ENCODE data around the gene SPATS2. TPM values are rescaled to one million over a fixed set of nuclear protein-coding genes. Genes with fewer than 3 reads are reported as not detected.
"Not testable (repeated sequence)": the region's sequence is repeated elsewhere in the genome, so short reads cannot be mapped to it uniquely, and the experiment has no call there.

SPATS2 gene
- total RNA-seq, 1 donor from 2014 or later = 43.9 TPM

DNA sequence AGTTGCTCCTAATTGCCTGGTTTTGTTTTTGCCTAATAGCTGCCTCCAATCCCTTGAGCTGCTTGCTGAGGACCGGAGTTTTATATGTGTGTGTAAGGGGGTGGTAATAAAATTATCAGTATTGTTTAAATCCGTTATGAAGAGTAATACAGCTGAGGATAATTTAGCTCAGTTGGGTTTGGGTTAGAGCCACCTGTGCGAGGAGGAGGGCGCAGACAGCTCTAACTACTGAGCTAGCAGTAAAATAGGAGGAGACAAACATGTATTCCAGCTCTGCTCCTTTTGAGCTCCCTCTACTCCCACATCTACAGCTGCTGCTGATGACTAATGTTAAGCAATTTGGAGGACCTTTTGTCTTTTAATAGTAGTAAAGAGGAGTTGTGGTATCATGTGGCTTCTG lies 61.5 kb downstream of the SPATS2 start:
- TF ChIP-seq, protein P1, sequence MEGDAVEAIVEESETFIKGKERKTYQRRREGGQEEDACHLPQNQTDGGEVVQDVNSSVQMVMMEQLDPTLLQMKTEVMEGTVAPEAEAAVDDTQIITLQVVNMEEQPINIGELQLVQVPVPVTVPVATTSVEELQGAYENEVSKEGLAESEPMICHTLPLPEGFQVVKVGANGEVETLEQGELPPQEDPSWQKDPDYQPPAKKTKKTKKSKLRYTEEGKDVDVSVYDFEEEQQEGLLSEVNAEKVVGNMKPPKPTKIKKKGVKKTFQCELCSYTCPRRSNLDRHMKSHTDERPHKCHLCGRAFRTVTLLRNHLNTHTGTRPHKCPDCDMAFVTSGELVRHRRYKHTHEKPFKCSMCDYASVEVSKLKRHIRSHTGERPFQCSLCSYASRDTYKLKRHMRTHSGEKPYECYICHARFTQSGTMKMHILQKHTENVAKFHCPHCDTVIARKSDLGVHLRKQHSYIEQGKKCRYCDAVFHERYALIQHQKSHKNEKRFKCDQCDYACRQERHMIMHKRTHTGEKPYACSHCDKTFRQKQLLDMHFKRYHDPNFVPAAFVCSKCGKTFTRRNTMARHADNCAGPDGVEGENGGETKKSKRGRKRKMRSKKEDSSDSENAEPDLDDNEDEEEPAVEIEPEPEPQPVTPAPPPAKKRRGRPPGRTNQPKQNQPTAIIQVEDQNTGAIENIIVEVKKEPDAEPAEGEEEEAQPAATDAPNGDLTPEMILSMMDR (IDR thresholded peaks at IDR 0.05; ENCODE audit: partially characterized antibody, unreplicated experiment) = no peak
- H3K9me3 Mint-ChIP-seq (ENCODE audit: unreplicated experiment) = no peaks in the 10 kb centered on the region
- no peak overlapping the region for H3K4me3 Mint-ChIP-seq (ENCODE audit: unreplicated experiment)
- DNase-seq = no peak
- H3K36me3 Mint-ChIP-seq (ENCODE audit: unreplicated experiment) = peaks cover 4% of the 10 kb centered on the region
- H3K27me3 Mint-ChIP-seq (ENCODE audit: unreplicated experiment) = peaks cover 3% of the 10 kb centered on the region
- H3K27ac Mint-ChIP-seq (ENCODE audit: unreplicated experiment) = no peak overlapping the region
- H3K4me1 Mint-ChIP-seq (ENCODE audit: low read depth, unreplicated experiment) = no peaks in the 10 kb centered on the region

- Mint-ChIP-seq H3K36me3 (ENCODE audit: unreplicated experiment) (peaks cover 4% of the 10 kb centered on the region), H3K4me1 (ENCODE audit: low read depth, unreplicated experiment) (no peaks in the 10 kb centered on the region), H3K4me3 (ENCODE audit: unreplicated experiment) (no peak overlapping the region), H3K27ac (ENCODE audit: unreplicated experiment) (no peak overlapping the region), H3K27me3 (ENCODE audit: unreplicated experiment) (no peaks in the 10 kb centered on the region), H3K9me3 (ENCODE audit: unreplicated experiment) (no peaks in the 10 kb centered on the region)
- TF ChIP-seq, protein P1 (IDR thresholded peaks at IDR 0.05; ENCODE audit: partially characterized antibody, unreplicated experiment) = no peak
- no peak for DNase-seq
These were observed 65.4 kb downstream of the SPATS2 start for GRCh38 chr12:49432616-49433015.

DNA sequence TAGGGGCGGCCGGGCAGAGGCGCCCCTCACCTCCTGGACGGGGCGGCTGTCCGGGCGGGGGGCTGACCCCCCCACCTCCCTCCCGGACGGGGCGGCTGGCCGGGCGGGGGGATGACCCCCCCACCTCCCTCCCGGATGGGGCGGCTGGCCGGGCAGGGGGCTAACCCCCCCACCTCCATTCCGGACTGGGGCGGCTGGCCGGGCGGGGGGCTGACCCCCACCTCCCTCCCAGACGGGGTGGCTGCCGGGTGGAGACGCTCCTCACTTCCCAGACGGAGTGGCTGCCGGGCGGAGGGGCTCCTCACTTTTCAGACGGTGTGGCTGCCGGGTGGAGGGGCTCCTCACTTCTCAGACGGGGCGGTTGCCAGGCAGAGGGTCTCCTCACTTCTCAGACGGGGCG lies 69.5 kb downstream of the SPATS2 start:
- not testable (repeated sequence) for H3K4me3 Mint-ChIP-seq (ENCODE audit: unreplicated experiment); H3K9me3 Mint-ChIP-seq (ENCODE audit: unreplicated experiment); H3K27me3 Mint-ChIP-seq (ENCODE audit: unreplicated experiment); H3K36me3 Mint-ChIP-seq (ENCODE audit: unreplicated experiment); DNase-seq; H3K27ac Mint-ChIP-seq (ENCODE audit: unreplicated experiment); H3K4me1 Mint-ChIP-seq (ENCODE audit: low read depth, unreplicated experiment)

GRCh38 chr12:49439042-49439441 lies 71.8 kb downstream of the SPATS2 start:
- Mint-ChIP-seq H3K9me3 (ENCODE audit: unreplicated experiment) (no peaks in the 10 kb centered on the region), H3K27me3 (ENCODE audit: unreplicated experiment) (peaks cover 1% of the 10 kb centered on the region), H3K4me3 (ENCODE audit: unreplicated experiment) (no peak overlapping the region), H3K36me3 (ENCODE audit: unreplicated experiment) (peaks cover 4% of the 10 kb centered on the region), H3K27ac (ENCODE audit: unreplicated experiment) (no peak overlapping the region), H3K4me1 (ENCODE audit: low read depth, unreplicated experiment) (no peaks in the 10 kb centered on the region)
- TF ChIP-seq, protein P1 (IDR thresholded peaks at IDR 0.05; ENCODE audit: partially characterized antibody, unreplicated experiment) = no peak
- no peak for DNase-seq

- H3K4me3 Mint-ChIP-seq (ENCODE audit: unreplicated experiment) = no peak overlapping the region
- H3K9me3 Mint-ChIP-seq (ENCODE audit: unreplicated experiment) = no peaks in the 10 kb centered on the region
- H3K36me3 Mint-ChIP-seq (ENCODE audit: unreplicated experiment) = no peaks in the 10 kb centered on the region
- DNase-seq = no peak
- H3K27me3 Mint-ChIP-seq (ENCODE audit: unreplicated experiment) = peaks cover 1% of the 10 kb centered on the region
- no peak overlapping the region for H3K27ac Mint-ChIP-seq (ENCODE audit: unreplicated experiment)
- TF ChIP-seq, protein P1 (IDR thresholded peaks at IDR 0.05; ENCODE audit: partially characterized antibody, unreplicated experiment) = no peak
- H3K4me1 Mint-ChIP-seq (ENCODE audit: low read depth, unreplicated experiment) = no peaks in the 10 kb centered on the region
These were observed 72.8 kb downstream of the SPATS2 start for GRCh38 chr12:49440035-49440434.

GRCh38 chr12:49442915-49443314 lies 75.7 kb downstream of the SPATS2 start:
- no peaks in the 10 kb centered on the region for H3K9me3 Mint-ChIP-seq (ENCODE audit: unreplicated experiment)
- no peaks in the 10 kb centered on the region for H3K27me3 Mint-ChIP-seq (ENCODE audit: unreplicated experiment)
- DNase-seq = no peak
- H3K4me3 Mint-ChIP-seq (ENCODE audit: unreplicated experiment) = no peak overlapping the region
- no peaks in the 10 kb centered on the region for H3K4me1 Mint-ChIP-seq (ENCODE audit: low read depth, unreplicated experiment)
- H3K27ac Mint-ChIP-seq (ENCODE audit: unreplicated experiment) = no peak overlapping the region
- peaks cover 4% of the 10 kb centered on the region for H3K36me3 Mint-ChIP-seq (ENCODE audit: unreplicated experiment)
- TF ChIP-seq, protein P1 (IDR thresholded peaks at IDR 0.05; ENCODE audit: partially characterized antibody, unreplicated experiment) = no peak
